Right lobe of liver (tissue), 4 donors: ENCODE data around the gene NAPG.

Experiments used
- CTCF ChIP-seq, 4 donors: fragments of 200-600 bp in 3 of 4; fragments of 450-650 bp in 1 of 4; IDR thresholded peaks; one replicate each; pipeline versions ENCODE4 v1.5.1 to v1.8.0; 2016 to 2022; ENCODE audit warnings: antibody characterized with exemption in 4 of 4, mild to moderate bottlenecking in 2 of 4
- POLR2A ChIP-seq: fragments of 450-650 bp; IDR thresholded peaks from one replicate; pipeline ENCODE4 v1.6.1; 2017; ENCODE audit warnings: antibody characterized with exemption, mild to moderate bottlenecking
- donor health status: DM: no; HTN: no; CAD: no.
- donor health status: DM: no; HTN: no; CAD: no.
- donor health status: DM: no; HTN: yes; CAD: no.

GRCh38 chr18:10543277-10543676, 17.4 kb downstream of the NAPG start:
- no peak for TF ChIP-seq CTCF (IDR thresholded peaks at IDR 0.05)
- TF ChIP-seq POLR2A = no peak
